HG02759 (cell line): ENCODE results near the gene SERPINE1.
"Not testable (repeated sequence)": the region's sequence is repeated elsewhere in the genome, so short reads cannot be mapped to it uniquely, and the experiment has no call there.

Experiments used
- ATAC-seq: cut with Tn5 transposase; IDR thresholded peaks from one replicate; pipeline ENCODE4 v1.9.1; 2021; ENCODE audit warnings: mild to moderate bottlenecking, moderate library complexity; ENCODE audit not compliant: unreplicated experiment

The SERPINE1 gene

GRCh38 chr7:101121991-101122932 lies 4.6 kb upstream of the SERPINE1 start:
- ATAC-seq = no peak

- no peak for ATAC-seq
Measured at GRCh38 chr7:101122933-101123702, 3.8 kb upstream of the SERPINE1 start.

- ATAC-seq = no peak
Measured at GRCh38 chr7:101123703-101124068, 3.2 kb upstream of the SERPINE1 start.

GRCh38 chr7:101124376-101125056 lies 2.4 kb upstream of the SERPINE1 start:
- ATAC-seq = no peak

- ATAC-seq = no peak
Measured at GRCh38 chr7:101125989-101126650, 784 bp upstream of the SERPINE1 start.

GRCh38 chr7:101127460-101128039 lies 646 bp downstream of the SERPINE1 start:
- no peak for ATAC-seq

- ATAC-seq = no peak
Measured at GRCh38 chr7:101128040-101128834, 1.3 kb downstream of the SERPINE1 start.

GRCh38 chr7:101129603-101130117 lies 2.8 kb downstream of the SERPINE1 start:
- ATAC-seq = no peak

GRCh38 chr7:101132626-101133600 lies 6.0 kb downstream of the SERPINE1 start:
- ATAC-seq = not testable (repeated sequence)

GRCh38 chr7:101133621-101134398 lies 6.9 kb downstream of the SERPINE1 start:
- no peak for ATAC-seq

- no peak for ATAC-seq
Measured at GRCh38 chr7:101134399-101134980, 7.6 kb downstream of the SERPINE1 start.

GRCh38 chr7:101137651-101138212 lies 10.8 kb downstream of the SERPINE1 start:
- ATAC-seq = no peak

- ATAC-seq = peak; percentile 87
Measured at GRCh38 chr7:101138213-101138870, 11.4 kb downstream of the SERPINE1 start.

- no peak for ATAC-seq
Measured at GRCh38 chr7:101140339-101140699, 13.4 kb downstream of the SERPINE1 start.

GRCh38 chr7:101140746-101141382 lies 14.0 kb downstream of the SERPINE1 start:
- ATAC-seq = no peak
